Right kidney (tissue), 1 donor: ENCODE results near the gene SLC25A53.
"Not testable (repeated sequence)": the region's sequence is repeated elsewhere in the genome, so short reads cannot be mapped to it uniquely, and the experiment has no call there.

Experiments used
- DNase-seq: peaks from one replicate; pipeline ENCODE4 v3.0.0-alpha.2; 2016

Gene SLC25A53

GRCh38 chrX:104135677-104136076 lies 21.1 kb downstream of the SLC25A53 start:
- DNase-seq, result no peak

- DNase-seq, result no peak
Observed at GRCh38 chrX:104134583-104135261, 22.1 kb downstream of the SLC25A53 start.

GRCh38 chrX:104130808-104131207 lies 26.0 kb downstream of the SLC25A53 start:
- DNase-seq, result no peak

GRCh38 chrX:104126856-104127255 lies 30.0 kb downstream of the SLC25A53 start:
- DNase-seq, result no peak

- no peak for DNase-seq
Observed at GRCh38 chrX:104122829-104123228, 34.0 kb downstream of the SLC25A53 start.

GRCh38 chrX:104118765-104119164 lies 38.0 kb downstream of the SLC25A53 start:
- no peak for DNase-seq

GRCh38 chrX:104117759-104118158 lies 39.0 kb downstream of the SLC25A53 start:
- DNase-seq, result no peak

GRCh38 chrX:104113222-104113965 lies 43.4 kb downstream of the SLC25A53 start:
- DNase-seq, result peak; percentile 57

GRCh38 chrX:104112326-104112951 lies 44.4 kb downstream of the SLC25A53 start, which contains the start of gene ZCCHC18:
Gene ZCCHC18 (plus strand): TSS chrX:104112523. CDS start chrX:104114112, 1,589 bp downstream.
- DNase-seq, result peak; percentile 85

- not testable (repeated sequence) for DNase-seq
Observed at GRCh38 chrX:104110491-104111240, 46.1 kb downstream of the SLC25A53 start.

- no peak for DNase-seq
Observed at GRCh38 chrX:104108955-104109354, 47.9 kb downstream of the SLC25A53 start.

- DNase-seq, result no peak
Observed at GRCh38 chrX:104105330-104106262, 51.2 kb downstream of the SLC25A53 start.

- no peak for DNase-seq
Observed at GRCh38 chrX:104104676-104105075, 52.1 kb downstream of the SLC25A53 start.

GRCh38 chrX:104098919-104099318 lies 57.9 kb downstream of the SLC25A53 start:
- no peak for DNase-seq

- DNase-seq, result peak; percentile 5
Observed at GRCh38 chrX:104098151-104098808, 58.5 kb downstream of the SLC25A53 start.

GRCh38 chrX:104085919-104086318 lies 70.9 kb downstream of the SLC25A53 start:
- DNase-seq, result no peak

- no peak for DNase-seq
Observed at GRCh38 chrX:104085477-104085876, 71.3 kb downstream of the SLC25A53 start.

- no peak for DNase-seq
Observed at GRCh38 chrX:104084534-104085277, 72.1 kb downstream of the SLC25A53 start.

- no peak for DNase-seq
Observed at GRCh38 chrX:104084063-104084462, 72.7 kb downstream of the SLC25A53 start.

GRCh38 chrX:104077854-104078253 lies 79.0 kb downstream of the SLC25A53 start:
- not testable (repeated sequence) for DNase-seq
